GM23338 (cell line): Measurements from ENCODE around the gene TNFRSF4. TPM values are rescaled to one million over a fixed set of nuclear protein-coding genes. Genes with fewer than 3 reads are reported as not detected.

Experiments used
- ATAC-seq: fragments of 200-7000 bp; cut with Tn5 transposase; 3 replicates; pipeline ENCODE4 v1.9.1; 2020
- DNase-seq: peaks from one replicate; pipeline ENCODE4 v3.0.0-alpha.2; 2015; ENCODE audit warnings: low spot score
- H2AFZ ChIP-seq: fragments of 200-600 bp; sonication (generic); 2 replicates; pipeline ENCODE4 v1.8.0; 2016; ENCODE audit warnings: antibody characterized with exemption, mild to moderate bottlenecking, moderate library complexity
- H3F3A ChIP-seq: fragments of 200-600 bp; sonication (generic); replicated peaks from 2 replicates; pipeline ENCODE4 v1.8.0; 2017; ENCODE audit warnings: antibody characterized with exemption, mixed run types, low read depth
- H3K27ac ChIP-seq: fragments of 200-600 bp; sonication (generic); 2 replicates; pipeline ENCODE4 v1.6.1; 2016; ENCODE audit warnings: low read depth
- H3K27me3 ChIP-seq: fragments of 200-600 bp; sonication (generic); 2 replicates; pipeline ENCODE4 v1.8.0; 2016; ENCODE audit warnings: mild to moderate bottlenecking, mixed run types, moderate library complexity; ENCODE audit not compliant: insufficient read depth
- H3K36me3 ChIP-seq: fragments of 200-600 bp; sonication (generic); 2 replicates; pipeline ENCODE4 v1.8.0; 2016; ENCODE audit warnings: mild to moderate bottlenecking; ENCODE audit not compliant: insufficient read depth
- H3K4me1 ChIP-seq: fragments of 200-600 bp; sonication (generic); 2 replicates; pipeline ENCODE4 v1.8.0; 2016; ENCODE audit warnings: mild to moderate bottlenecking, moderate library complexity; ENCODE audit not compliant: insufficient read depth
- H3K4me2 ChIP-seq: fragments of 200-600 bp; sonication (generic); 2 replicates; pipeline ENCODE4 v1.7.1; 2017; ENCODE audit warnings: mixed run types
- H3K4me3 ChIP-seq: fragments of 200-600 bp; sonication (generic); 2 replicates; pipeline ENCODE4 v1.6.1; 2016; ENCODE audit warnings: mixed run types
- H3K79me2 ChIP-seq: fragments of 200-600 bp; sonication (generic); replicated peaks from 2 replicates; pipeline ENCODE4 v1.8.0; 2017; ENCODE audit warnings: mild to moderate bottlenecking; ENCODE audit not compliant: insufficient read depth
- H3K9me2 ChIP-seq: fragments of 200-600 bp; sonication (generic); 2 replicates; pipeline ENCODE4 v1.8.0; 2017; ENCODE audit not compliant: insufficient read depth
- H4K20me1 ChIP-seq: fragments of 200-600 bp; sonication (generic); replicated peaks from 2 replicates; pipeline ENCODE4 v1.8.0; 2017; ENCODE audit warnings: mild to moderate bottlenecking; ENCODE audit not compliant: insufficient read depth
- H3K27ac Mint-ChIP-seq: 2 replicates; pipeline ENCODE4 v1.8.0; 2020; ENCODE audit warnings: inconsistent platforms, mild to moderate bottlenecking, moderate library complexity, mixed read lengths
- H3K27me3 Mint-ChIP-seq: 3 replicates; pipeline ENCODE4 v1.8.0; 2022; ENCODE audit warnings: low read depth, mild to moderate bottlenecking, moderate library complexity, mixed read lengths, inconsistent platforms; ENCODE audit not compliant: insufficient read depth, poor library complexity
- H3K36me3 Mint-ChIP-seq: 3 replicates; pipeline ENCODE4 v1.8.0; 2021; ENCODE audit warnings: low read depth, mild to moderate bottlenecking, inconsistent platforms, moderate library complexity, mixed read lengths
- H3K4me1 Mint-ChIP-seq: 3 replicates; pipeline ENCODE4 v1.8.0; 2020; ENCODE audit warnings: mild to moderate bottlenecking, inconsistent platforms, mixed read lengths
- H3K4me3 Mint-ChIP-seq: 3 replicates; pipeline ENCODE4 v1.8.0; 2021; ENCODE audit warnings: moderate library complexity, mild to moderate bottlenecking, inconsistent platforms, mixed read lengths
- H3K9me3 Mint-ChIP-seq: 3 replicates; pipeline ENCODE4 v1.8.0; 2020; ENCODE audit warnings: moderate library complexity, mild to moderate bottlenecking, inconsistent platforms, mixed read lengths
- CREB1 ChIP-seq: fragments of 250-450 bp; sonication (Bioruptor Pico); IDR thresholded peaks from 2 replicates; pipeline ENCODE4 v1.5.0; 2020; ENCODE audit warnings: low read depth, mild to moderate bottlenecking, moderate library complexity
- CTCF ChIP-seq, 2 experiments: fragments of 200-600 bp in 1 of 2; sonication (generic) in 1 of 2; conservative IDR thresholded peaks; 2 replicates each; pipeline versions ENCODE4 v1.5.1 to v1.6.1; 2016 to 2017; ENCODE audit warnings: antibody characterized with exemption in 2 of 2, low read depth in 2 of 2, mild to moderate bottlenecking in 2 of 2, moderate library complexity in 1 of 2
- ETS1 ChIP-seq: IDR thresholded peaks from 2 replicates; pipeline ENCODE4 v1.6.1; 2016; ENCODE audit warnings: antibody characterized with exemption
- EZH2 ChIP-seq: fragments of 200-600 bp; sonication (generic); IDR thresholded peaks from one replicate; pipeline ENCODE4 v1.8.0; 2017; ENCODE audit warnings: antibody characterized with exemption, mild to moderate bottlenecking, low read depth; ENCODE audit not compliant: unreplicated experiment
- EZH2phosphoT487 ChIP-seq: fragments of 200-600 bp; sonication (generic); IDR thresholded peaks from one replicate; pipeline ENCODE4 v1.8.1; 2018; ENCODE audit warnings: antibody characterized with exemption; ENCODE audit not compliant: unreplicated experiment
- NANOG ChIP-seq: IDR thresholded peaks from 2 replicates; pipeline ENCODE4 v1.6.1; 2016; ENCODE audit warnings: antibody characterized with exemption, borderline replicate concordance
- POLR2AphosphoS5 ChIP-seq: IDR thresholded peaks from 2 replicates; pipeline ENCODE4 v1.6.1; 2016; ENCODE audit warnings: antibody characterized with exemption, low read depth
- REST ChIP-seq: IDR thresholded peaks from one replicate; pipeline ENCODE4 v1.6.1; 2018; ENCODE audit warnings: antibody characterized with exemption; ENCODE audit not compliant: unreplicated experiment
- ZNF114 ChIP-seq: fragments of 250-450 bp; sonication (Bioruptor Pico); IDR thresholded peaks from 2 replicates; pipeline ENCODE4 v1.5.0; 2020; ENCODE audit warnings: mild to moderate bottlenecking, moderate library complexity
- ZNF331 ChIP-seq: fragments of 250-450 bp; sonication (Bioruptor Pico); IDR thresholded peaks from 2 replicates; pipeline ENCODE4 v1.5.0; 2020; ENCODE audit warnings: low read depth, mild to moderate bottlenecking, moderate library complexity
- polyA plus RNA-seq: library from polyadenylated mRNA; unstranded; fragments of >200 nt; fragmentation: Nextera tagmentation; extraction: Ambion mirVana; gene quantifications from 2 replicates; pipeline ENCODE4 v1.2.1, GENCODE V29; 2016
- total RNA-seq: library from RNA; depleted of rRNA; stranded (reverse); fragments of >200 nt; shearing (Covaris generic); gene quantifications from 2 replicates; pipeline ENCODE4 v1.2.3, GENCODE V29; 2014

TNFRSF4 gene
- total and polyA plus RNA-seq, 2 experiments from 2014 or later = not detected

- TF ChIP-seq REST (no peak), ETS1 (no peak), EZH2 (no peak), ZNF114 (no peak)
Observed at GRCh38 chr1:1256956-1257871, 43.3 kb upstream of the TNFRSF4 start (continued).

GRCh38 chr1:1255611-1256010, 41.7 kb upstream of the TNFRSF4 start:
- TF ChIP-seq ETS1 (no peak), ZNF331 (no peak), NANOG (no peak), POLR2AphosphoS5 (no peak), EZH2phosphoT487 (no peak), CTCF (conservative IDR thresholded peaks at IDR 0.05; ENCODE audit: low read depth in 2 of 2) (no peak), ZNF114 (no peak), REST (no peak), CREB1 (CRISPR knock-in tag) (no peak)
- Histone ChIP-seq H3K4me1 (peaks cover 9% of the 10 kb centered on the region), H3K9me2 (no peaks in the 10 kb centered on the region), H4K20me1 (peaks cover 2% of the 10 kb centered on the region), H2AFZ (no peak overlapping the region), H3K4me3 (no peak overlapping the region), H3K27me3 (no peaks in the 10 kb centered on the region), H3K36me3 (peaks cover 6% of the 10 kb centered on the region; the same call in 1 of the 2 replicates), H3K79me2 (peaks cover 4% of the 10 kb centered on the region; the same call in 1 of the 2 replicates), H3K4me2 (no peak overlapping the region), H3F3A (peaks cover 11% of the 10 kb centered on the region; the same call in 1 of the 2 replicates), H3K27ac (no peak overlapping the region)
- Mint-ChIP-seq H3K27ac (no peak overlapping the region), H3K4me3 (no peak overlapping the region), H3K9me3 (no peaks in the 10 kb centered on the region), H3K36me3 (peaks cover 60% of the 10 kb centered on the region), H3K4me1 (peaks cover 24% of the 10 kb centered on the region), H3K27me3 (peaks cover 11% of the 10 kb centered on the region)
- ATAC-seq (no peak), DNase-seq (no peak)
